Peyer's patch (tissue), 4 donors: ENCODE measurements around the gene CACNA1G.

Source experiments
- POLR2A ChIP-seq, 2 donors: fragments of 450-650 bp; IDR thresholded peaks; one replicate each; pipeline ENCODE4 v1.5.1; 2017; ENCODE audit warnings: antibody characterized with exemption in 2 of 2, mild to moderate bottlenecking in 2 of 2, moderate library complexity in 2 of 2
- TF ChIP-seq, protein P1 (sequence below), 6 experiments: fragments of 450-650 bp in 4 of 6; fragments of 200-600 bp in 2 of 6; sonication (generic) in 1 of 6; IDR thresholded peaks; one replicate each; pipeline ENCODE4 v1.5.1; 2017 to 2019; ENCODE audit warnings: antibody characterized with exemption in 6 of 6, mild to moderate bottlenecking in 3 of 6, moderate library complexity in 1 of 6

DNA sequence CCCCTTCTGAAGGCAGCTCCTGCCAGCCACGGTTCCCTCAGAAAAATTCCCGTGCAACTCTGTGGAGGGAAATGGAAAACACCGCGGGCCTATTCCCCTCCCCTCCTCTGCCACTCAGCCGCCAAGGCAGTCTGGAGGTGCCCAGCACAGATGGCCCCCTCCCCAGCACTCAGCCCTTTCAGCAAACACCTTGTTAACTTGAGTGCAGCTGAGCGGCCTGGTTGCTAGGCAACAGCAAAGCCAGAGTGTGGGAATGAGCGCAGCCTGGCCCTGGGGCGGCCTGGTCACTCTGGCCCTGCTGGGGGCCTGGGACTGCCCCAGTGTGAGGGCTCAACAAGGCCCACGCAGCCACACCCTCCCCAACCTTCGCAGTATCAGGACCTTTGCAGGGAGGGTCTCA lies 32.8 kb downstream of the CACNA1G start:
- TF ChIP-seq, protein P1, sequence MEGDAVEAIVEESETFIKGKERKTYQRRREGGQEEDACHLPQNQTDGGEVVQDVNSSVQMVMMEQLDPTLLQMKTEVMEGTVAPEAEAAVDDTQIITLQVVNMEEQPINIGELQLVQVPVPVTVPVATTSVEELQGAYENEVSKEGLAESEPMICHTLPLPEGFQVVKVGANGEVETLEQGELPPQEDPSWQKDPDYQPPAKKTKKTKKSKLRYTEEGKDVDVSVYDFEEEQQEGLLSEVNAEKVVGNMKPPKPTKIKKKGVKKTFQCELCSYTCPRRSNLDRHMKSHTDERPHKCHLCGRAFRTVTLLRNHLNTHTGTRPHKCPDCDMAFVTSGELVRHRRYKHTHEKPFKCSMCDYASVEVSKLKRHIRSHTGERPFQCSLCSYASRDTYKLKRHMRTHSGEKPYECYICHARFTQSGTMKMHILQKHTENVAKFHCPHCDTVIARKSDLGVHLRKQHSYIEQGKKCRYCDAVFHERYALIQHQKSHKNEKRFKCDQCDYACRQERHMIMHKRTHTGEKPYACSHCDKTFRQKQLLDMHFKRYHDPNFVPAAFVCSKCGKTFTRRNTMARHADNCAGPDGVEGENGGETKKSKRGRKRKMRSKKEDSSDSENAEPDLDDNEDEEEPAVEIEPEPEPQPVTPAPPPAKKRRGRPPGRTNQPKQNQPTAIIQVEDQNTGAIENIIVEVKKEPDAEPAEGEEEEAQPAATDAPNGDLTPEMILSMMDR (IDR thresholded peaks at IDR 0.05): no peak
- no peak for TF ChIP-seq POLR2A (IDR thresholded peaks at IDR 0.05)
